HL-60 (cell line): Measurements from ENCODE around the gene SLC20A1.

Source experiments
- DNase-seq, 2 experiments: peaks; one replicate each; pipeline ENCODE4 v3.0.0-alpha.2; 2010 to 2020; ENCODE audit warnings: low read depth in 1 of 2, low spot score in 1 of 2
- H3K27ac ChIP-seq: fragments of 250-450 bp; sonication (Bioruptor Pico); replicated peaks from 2 replicates; pipeline ENCODE4 v1.5.1; 2020; ENCODE audit warnings: mild to moderate bottlenecking, moderate library complexity
- H3K27me3 ChIP-seq: fragments of 250-450 bp; sonication (Bioruptor Pico); 2 replicates; pipeline ENCODE4 v1.5.1; 2021; ENCODE audit warnings: mild to moderate bottlenecking, moderate library complexity; ENCODE audit not compliant: insufficient read depth, poor library complexity, severe bottlenecking
- H3K4me3 ChIP-seq: replicated peaks from 2 replicates; pipeline ENCODE4 v1.5.1; 2011; ENCODE audit warnings: mild to moderate bottlenecking, control low read depth, low read length; ENCODE audit not compliant: insufficient read depth
- GABPA ChIP-seq: IDR thresholded peaks from 2 replicates; pipeline ENCODE4 v1.6.1; 2012; ENCODE audit warnings: low read depth
- POLR2AphosphoS5 ChIP-seq: IDR thresholded peaks from 2 replicates; pipeline ENCODE4 v1.6.1; 2012; ENCODE audit warnings: low read depth
- SPI1 ChIP-seq: IDR thresholded peaks from 2 replicates; pipeline ENCODE4 v1.6.1; 2012; ENCODE audit warnings: low read depth, mild to moderate bottlenecking, borderline replicate concordance
- TF ChIP-seq, protein P1 (sequence below): IDR thresholded peaks from 2 replicates; pipeline ENCODE4 v1.6.1; 2012; ENCODE audit warnings: low read depth; ENCODE audit not compliant: insufficient replicate concordance
- TF ChIP-seq, protein P2 (sequence below): IDR thresholded peaks from one replicate; pipeline ENCODE4 v1.5.1; 2011; ENCODE audit warnings: low read length, control low read depth, inconsistent platforms; ENCODE audit not compliant: insufficient read depth

SLC20A1 gene

DNA sequence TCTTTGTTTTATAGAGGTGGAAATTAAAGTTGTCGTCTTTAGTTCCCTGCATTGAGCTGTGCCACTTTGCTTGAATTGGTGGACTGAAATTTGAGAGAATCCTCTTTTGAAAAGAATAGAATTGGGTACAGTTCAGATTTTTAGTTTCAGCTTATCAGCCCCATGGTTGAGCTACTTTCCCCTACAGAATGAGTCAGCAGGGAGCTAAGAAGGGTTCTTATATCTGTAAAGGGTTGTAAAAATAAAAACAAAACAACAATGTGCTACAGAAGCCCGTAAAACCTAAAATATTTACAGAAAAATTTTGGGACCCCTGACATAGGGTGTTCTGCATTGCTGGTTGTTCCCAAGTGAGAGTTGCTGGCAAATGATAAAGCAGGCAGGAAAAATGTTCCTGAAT lies 12.6 kb downstream of the SLC20A1 start:
- no peak overlapping the region for H3K4me3 ChIP-seq
- no peak for DNase-seq
- H3K27me3 ChIP-seq: no peaks in the 10 kb centered on the region
- TF ChIP-seq, protein P1, sequence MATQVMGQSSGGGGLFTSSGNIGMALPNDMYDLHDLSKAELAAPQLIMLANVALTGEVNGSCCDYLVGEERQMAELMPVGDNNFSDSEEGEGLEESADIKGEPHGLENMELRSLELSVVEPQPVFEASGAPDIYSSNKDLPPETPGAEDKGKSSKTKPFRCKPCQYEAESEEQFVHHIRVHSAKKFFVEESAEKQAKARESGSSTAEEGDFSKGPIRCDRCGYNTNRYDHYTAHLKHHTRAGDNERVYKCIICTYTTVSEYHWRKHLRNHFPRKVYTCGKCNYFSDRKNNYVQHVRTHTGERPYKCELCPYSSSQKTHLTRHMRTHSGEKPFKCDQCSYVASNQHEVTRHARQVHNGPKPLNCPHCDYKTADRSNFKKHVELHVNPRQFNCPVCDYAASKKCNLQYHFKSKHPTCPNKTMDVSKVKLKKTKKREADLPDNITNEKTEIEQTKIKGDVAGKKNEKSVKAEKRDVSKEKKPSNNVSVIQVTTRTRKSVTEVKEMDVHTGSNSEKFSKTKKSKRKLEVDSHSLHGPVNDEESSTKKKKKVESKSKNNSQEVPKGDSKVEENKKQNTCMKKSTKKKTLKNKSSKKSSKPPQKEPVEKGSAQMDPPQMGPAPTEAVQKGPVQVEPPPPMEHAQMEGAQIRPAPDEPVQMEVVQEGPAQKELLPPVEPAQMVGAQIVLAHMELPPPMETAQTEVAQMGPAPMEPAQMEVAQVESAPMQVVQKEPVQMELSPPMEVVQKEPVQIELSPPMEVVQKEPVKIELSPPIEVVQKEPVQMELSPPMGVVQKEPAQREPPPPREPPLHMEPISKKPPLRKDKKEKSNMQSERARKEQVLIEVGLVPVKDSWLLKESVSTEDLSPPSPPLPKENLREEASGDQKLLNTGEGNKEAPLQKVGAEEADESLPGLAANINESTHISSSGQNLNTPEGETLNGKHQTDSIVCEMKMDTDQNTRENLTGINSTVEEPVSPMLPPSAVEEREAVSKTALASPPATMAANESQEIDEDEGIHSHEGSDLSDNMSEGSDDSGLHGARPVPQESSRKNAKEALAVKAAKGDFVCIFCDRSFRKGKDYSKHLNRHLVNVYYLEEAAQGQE: no peak
- TF ChIP-seq SPI1 (no peak), GABPA (no peak), POLR2AphosphoS5 (no peak)
- TF ChIP-seq, protein P2, sequence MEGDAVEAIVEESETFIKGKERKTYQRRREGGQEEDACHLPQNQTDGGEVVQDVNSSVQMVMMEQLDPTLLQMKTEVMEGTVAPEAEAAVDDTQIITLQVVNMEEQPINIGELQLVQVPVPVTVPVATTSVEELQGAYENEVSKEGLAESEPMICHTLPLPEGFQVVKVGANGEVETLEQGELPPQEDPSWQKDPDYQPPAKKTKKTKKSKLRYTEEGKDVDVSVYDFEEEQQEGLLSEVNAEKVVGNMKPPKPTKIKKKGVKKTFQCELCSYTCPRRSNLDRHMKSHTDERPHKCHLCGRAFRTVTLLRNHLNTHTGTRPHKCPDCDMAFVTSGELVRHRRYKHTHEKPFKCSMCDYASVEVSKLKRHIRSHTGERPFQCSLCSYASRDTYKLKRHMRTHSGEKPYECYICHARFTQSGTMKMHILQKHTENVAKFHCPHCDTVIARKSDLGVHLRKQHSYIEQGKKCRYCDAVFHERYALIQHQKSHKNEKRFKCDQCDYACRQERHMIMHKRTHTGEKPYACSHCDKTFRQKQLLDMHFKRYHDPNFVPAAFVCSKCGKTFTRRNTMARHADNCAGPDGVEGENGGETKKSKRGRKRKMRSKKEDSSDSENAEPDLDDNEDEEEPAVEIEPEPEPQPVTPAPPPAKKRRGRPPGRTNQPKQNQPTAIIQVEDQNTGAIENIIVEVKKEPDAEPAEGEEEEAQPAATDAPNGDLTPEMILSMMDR: no peak
- H3K27ac ChIP-seq: no peak overlapping the region

DNA sequence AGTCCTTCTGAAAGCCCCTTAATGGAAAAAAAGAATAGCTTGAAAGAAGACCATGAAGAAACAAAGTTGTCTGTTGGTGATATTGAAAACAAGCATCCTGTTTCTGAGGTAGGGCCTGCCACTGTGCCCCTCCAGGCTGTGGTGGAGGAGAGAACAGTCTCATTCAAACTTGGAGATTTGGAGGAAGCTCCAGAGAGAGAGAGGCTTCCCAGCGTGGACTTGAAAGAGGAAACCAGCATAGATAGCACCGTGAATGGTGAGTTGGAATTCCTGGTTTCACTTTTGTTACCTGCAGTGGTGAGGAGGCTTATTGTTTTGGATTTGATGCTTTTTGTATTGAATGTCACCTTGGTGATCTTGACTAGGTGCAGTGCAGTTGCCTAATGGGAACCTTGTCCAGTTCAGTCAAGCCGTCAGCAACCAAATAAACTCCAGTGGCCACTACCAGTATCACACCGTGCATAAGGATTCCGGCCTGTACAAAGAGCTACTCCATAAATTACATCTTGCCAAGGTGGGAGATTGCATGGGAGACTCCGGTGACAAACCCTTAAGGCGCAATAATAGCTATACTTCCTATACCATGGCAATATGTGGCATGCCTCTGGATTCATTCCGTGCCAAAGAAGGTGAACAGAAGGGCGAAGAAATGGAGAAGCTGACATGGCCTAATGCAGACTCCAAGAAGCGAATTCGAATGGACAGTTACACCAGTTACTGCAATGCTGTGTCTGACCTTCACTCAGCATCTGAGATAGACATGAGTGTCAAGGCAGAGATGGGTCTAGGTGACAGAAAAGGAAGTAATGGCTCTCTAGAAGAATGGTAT lies 13.3 kb downstream of the SLC20A1 start:
- TF ChIP-seq, protein P2: no peak
- no peak for TF ChIP-seq GABPA
- TF ChIP-seq SPI1: no peak
- TF ChIP-seq, protein P1: no peak
- no peak for TF ChIP-seq POLR2AphosphoS5
- Histone ChIP-seq H3K27ac (no peak overlapping the region), H3K27me3 (no peaks in the 10 kb centered on the region), H3K4me3 (no peak overlapping the region)
- no peak for DNase-seq

DNA sequence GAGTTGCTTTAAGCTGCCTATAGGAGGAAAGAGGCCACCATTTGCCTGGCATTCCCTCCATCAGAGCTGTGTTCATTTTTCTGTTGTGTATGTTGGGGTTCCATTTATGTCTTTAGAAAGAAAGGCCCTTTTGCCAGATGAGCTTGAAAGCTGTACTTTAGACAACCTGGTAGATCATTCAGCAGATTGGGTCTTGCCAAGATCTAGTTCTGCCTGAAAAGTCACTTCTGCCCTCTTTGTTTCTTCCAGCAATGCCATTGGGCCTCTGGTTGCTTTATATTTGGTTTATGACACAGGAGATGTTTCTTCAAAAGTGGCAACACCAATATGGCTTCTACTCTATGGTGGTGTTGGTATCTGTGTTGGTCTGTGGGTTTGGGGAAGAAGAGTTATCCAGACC lies 14.4 kb downstream of the SLC20A1 start:
- H3K27ac ChIP-seq: no peak overlapping the region
- no peak for DNase-seq
- TF ChIP-seq SPI1 (no peak), POLR2AphosphoS5 (no peak), GABPA (no peak)
- TF ChIP-seq, protein P2: no peak
- no peak overlapping the region for H3K4me3 ChIP-seq
- H3K27me3 ChIP-seq: no peaks in the 10 kb centered on the region
